ENCODE results near the gene ACSS1. TPM values are rescaled to one million over a fixed set of nuclear protein-coding genes. Genes with fewer than 3 reads are reported as not detected.
A peak's percentile ranks its signal among the peaks of the same experiment; 100 is the strongest.

ACSS1 gene
- total RNA-seq, 1 experiment from 2014 or later = 12.8 TPM

- no TSS peak for BruUV-seq (replicated peaks)
- H4K20me1 ChIP-seq (ENCODE audit: insufficient read depth) = no peaks in the 10 kb centered on the region
- DNase-seq = peak; percentile 63 to 82
- no peaks in the 10 kb centered on the region for H3K27me3 ChIP-seq (ENCODE audit: insufficient read depth, low read depth)
- ChIA-PET POLR2A (ENCODE audit: unreplicated experiment) (interaction anchor here (0.5 to 0.6 kb wide), 2 partner anchors 305 to 448 kb away, joined by 4 to 5 read pairs; no protein-coding TSS in a partner anchor), CTCF (interaction anchor here (0.6 to 3.8 kb wide), 6 partner anchors 34 to 404 kb away, joined by 3 to 12 read pairs (median 5); no protein-coding TSS in a partner anchor)
- H3K4me1 ChIP-seq (replicated peaks; ENCODE audit: insufficient read depth) = peaks cover 60% of the 10 kb centered on the region
- H2AFZ ChIP-seq = no peak overlapping the region
- TF ChIP-seq CTCF (conservative IDR thresholded peaks at IDR 0.05) (peak; percentile 89), EZH2 (IDR thresholded peaks at IDR 0.05; ENCODE audit: low read depth) (no peak)
- no peak overlapping the region for H3K4me3 ChIP-seq
- H3K4me2 ChIP-seq = peak overlapping the region; percentile 35
- no peaks in the 10 kb centered on the region for H3K9me2 ChIP-seq (ENCODE audit: insufficient read depth)
- H3K9me3 ChIP-seq (ENCODE audit: insufficient read depth, low read depth) = no peaks in the 10 kb centered on the region
- peaks cover 8% of the 10 kb centered on the region for H3F3A ChIP-seq (ENCODE audit: insufficient read depth, low read depth)
- no peak overlapping the region for H3K27ac ChIP-seq
- peaks cover 27% of the 10 kb centered on the region for H3K79me2 ChIP-seq (ENCODE audit: low read depth)
- intact Hi-C loops (cut with micrococcal nuclease; ENCODE audit: unreplicated experiment) = loop anchor here (1.0 to 10.0 kb wide), 6 partner anchors 185 to 1212 kb away; partner anchors contain the start of genes ENTPD6, NANP and ZNF337
- H3K36me3 ChIP-seq (ENCODE audit: low read depth) = no peaks in the 10 kb centered on the region
Observed at GRCh38 chr20:24994470-24995368, 63.2 kb downstream of the ACSS1 start.

- peak overlapping the region; percentile 92; the same call in 1 of the 2 replicates for H3K4me2 ChIP-seq
- H3K27me3 ChIP-seq (ENCODE audit: insufficient read depth, low read depth) = no peaks in the 10 kb centered on the region
- H3K4me3 ChIP-seq = no peak overlapping the region
- no peak for DNase-seq
- intact Hi-C loops (cut with micrococcal nuclease; ENCODE audit: unreplicated experiment) = loop anchor here (2.0 to 10.0 kb wide), 5 partner anchors 203 to 1212 kb away; partner anchors contain the start of genes ENTPD6, NANP and ZNF337
- H3K36me3 ChIP-seq (ENCODE audit: low read depth) = no peaks in the 10 kb centered on the region
- no peaks in the 10 kb centered on the region for H3K9me3 ChIP-seq (ENCODE audit: insufficient read depth, low read depth)
- no peaks in the 10 kb centered on the region for H3K9me2 ChIP-seq (ENCODE audit: insufficient read depth)
- H3K27ac ChIP-seq = no peak overlapping the region
- peaks cover 54% of the 10 kb centered on the region for H3K4me1 ChIP-seq (replicated peaks; ENCODE audit: insufficient read depth)
- no peaks in the 10 kb centered on the region for H4K20me1 ChIP-seq (ENCODE audit: insufficient read depth)
- no TSS peak for BruUV-seq (replicated peaks)
- CTCF ChIA-PET = interaction anchor here (0.6 to 3.8 kb wide), 5 partner anchors 35 to 405 kb away, joined by 3 to 12 read pairs (median 3); no protein-coding TSS in a partner anchor
- peaks cover 6% of the 10 kb centered on the region; the same call in 1 of the 2 replicates for H3F3A ChIP-seq (ENCODE audit: insufficient read depth, low read depth)
- POLR2A ChIA-PET (ENCODE audit: unreplicated experiment) = interaction anchor here (0.5 to 0.8 kb wide), 4 partner anchors 143 to 1303 kb away, joined by 4 to 8 read pairs (median 6); no protein-coding TSS in a partner anchor
- no peak for TF ChIP-seq EZH2 (IDR thresholded peaks at IDR 0.05; ENCODE audit: low read depth)
- TF ChIP-seq CTCF (conservative IDR thresholded peaks at IDR 0.05) = no peak
- H3K79me2 ChIP-seq (ENCODE audit: low read depth) = peaks cover 33% of the 10 kb centered on the region
- H2AFZ ChIP-seq = no peak overlapping the region
Observed at GRCh38 chr20:24994186-24994465, 63.8 kb downstream of the ACSS1 start.

GRCh38 chr20:24993337-24994185, 64.4 kb downstream of the ACSS1 start:
- POLR2A ChIA-PET (ENCODE audit: unreplicated experiment) = interaction anchor here (0.5 to 0.8 kb wide), 5 partner anchors 144 to 1303 kb away, joined by 3 to 8 read pairs (median 5); no protein-coding TSS in a partner anchor
- CTCF ChIA-PET = interaction anchor here (0.6 to 3.8 kb wide), 5 partner anchors 36 to 406 kb away, joined by 3 to 12 read pairs (median 3); no protein-coding TSS in a partner anchor
- peaks cover 38% of the 10 kb centered on the region for H3K79me2 ChIP-seq (ENCODE audit: low read depth)
- intact Hi-C loops (cut with micrococcal nuclease; ENCODE audit: unreplicated experiment) = loop anchor here (1.0 to 10.0 kb wide), 10 partner anchors 73 to 1211 kb away; partner anchors contain the start of genes ENTPD6, NANP and ZNF337
- DNase-seq = peak in 1 of 2 experiments; percentile 69
- peak overlapping the region; percentile 71 for H3K4me3 ChIP-seq
- no peaks in the 10 kb centered on the region for H4K20me1 ChIP-seq (ENCODE audit: insufficient read depth)
- no peaks in the 10 kb centered on the region for H3K9me2 ChIP-seq (ENCODE audit: insufficient read depth)
- no peaks in the 10 kb centered on the region for H3K36me3 ChIP-seq (ENCODE audit: low read depth)
- H3F3A ChIP-seq (ENCODE audit: insufficient read depth, low read depth) = peaks cover 6% of the 10 kb centered on the region; the same call in 1 of the 2 replicates
- H3K4me2 ChIP-seq = peak overlapping the region; percentile 92
- H2AFZ ChIP-seq = peak overlapping the region; percentile 96
- BruUV-seq (replicated peaks) = no TSS peak
- H3K27ac ChIP-seq = peak overlapping the region; percentile 54
- H3K27me3 ChIP-seq (ENCODE audit: insufficient read depth, low read depth) = no peaks in the 10 kb centered on the region
- no peaks in the 10 kb centered on the region for H3K9me3 ChIP-seq (ENCODE audit: insufficient read depth, low read depth)
- TF ChIP-seq CTCF (conservative IDR thresholded peaks at IDR 0.05) = peak; percentile 66
- TF ChIP-seq EZH2 (IDR thresholded peaks at IDR 0.05; ENCODE audit: low read depth) = no peak
- H3K4me1 ChIP-seq (replicated peaks; ENCODE audit: insufficient read depth) = peaks cover 49% of the 10 kb centered on the region
